Heart left ventricle (tissue), 16 donors: ENCODE measurements around the gene CNTLN. TPM values are rescaled to one million over a fixed set of nuclear protein-coding genes. Genes with fewer than 3 reads are reported as not detected.

Experiments used
- ATAC-seq, 4 donors: fragments of 200-7000 bp; cut with Tn5 transposase; one replicate each; pipeline ENCODE4 v1.9.1; 2020 to 2022; ENCODE audit warnings: moderate library complexity in 4 of 4, mild to moderate bottlenecking in 3 of 4, moderate number of reproducible peaks in 1 of 4
- DNase-seq, 5 donors: peaks; one replicate each; pipeline ENCODE4 v3.0.0-alpha.2; 2020
- H3K27ac ChIP-seq, 12 donors: fragments of 200-600 bp; sonication (generic) in 4 of 12; one replicate each; pipeline versions ENCODE4 v1.5.0 to v1.8.0; 2016 to 2022; ENCODE audit warnings: mild to moderate bottlenecking in 2 of 12
- H3K27me3 ChIP-seq, 9 donors: fragments of 200-600 bp; sonication (generic) in 2 of 9; one replicate each; pipeline versions ENCODE4 v1.5.1 to v1.8.0; 2016 to 2022; ENCODE audit warnings: mild to moderate bottlenecking in 3 of 9
- H3K36me3 ChIP-seq, 9 donors: fragments of 200-600 bp; sonication (generic) in 2 of 9; one replicate each; pipeline versions ENCODE4 v1.5.0 to v1.8.0; 2018 to 2022; ENCODE audit warnings: mild to moderate bottlenecking in 2 of 9
- H3K4me1 ChIP-seq, 12 donors: fragments of 200-600 bp; sonication (generic) in 4 of 12; one replicate each; pipeline versions ENCODE4 v1.5.0 to v1.8.0; 2016 to 2022; ENCODE audit warnings: mild to moderate bottlenecking in 3 of 12
- H3K4me3 ChIP-seq, 12 donors: fragments of 200-600 bp; sonication (generic) in 4 of 12; one replicate each; pipeline versions ENCODE4 v1.5.0 to v1.8.0; 2017 to 2022; ENCODE audit warnings: mild to moderate bottlenecking in 9 of 12, moderate library complexity in 4 of 12
- H3K9me3 ChIP-seq, 12 donors: fragments of 200-600 bp; sonication (generic) in 4 of 12; one replicate each; pipeline versions ENCODE4 v1.5.0 to v1.8.0; 2016 to 2022; ENCODE audit warnings: mild to moderate bottlenecking in 1 of 12
- CTCF ChIP-seq, 12 donors: fragments of 200-600 bp; sonication (generic) in 4 of 12; IDR thresholded peaks; one replicate each; pipeline versions ENCODE4 v1.5.0 to v1.8.0; 2018 to 2022; ENCODE audit warnings: antibody characterized with exemption in 12 of 12, mild to moderate bottlenecking in 5 of 12
- POLR2A ChIP-seq, 2 donors: fragments of 450-650 bp; IDR thresholded peaks; one replicate each; pipeline ENCODE4 v1.6.1; 2017; ENCODE audit warnings: antibody characterized with exemption in 2 of 2, mild to moderate bottlenecking in 2 of 2, moderate library complexity in 2 of 2
- WGBS, 4 donors: extraction: QIAGEN DNeasy Blood & Tissue Kit in 2 of 4; methylation state at CpG; one replicate each; pipeline versions ENCODE4 v1.1.5 to v1.1.7; 2013 to 2018; 5-methylcytosine and 5-hydroxymethylcytosine counted together
- intact Hi-C, 10 donors: fragments of 100-400 bp; cut with DNase I; formaldehyde crosslinking; loops; one replicate each; pipeline versions ENCODE4 v1.11.1 to v1.14.2; 2022
- polyA plus RNA-seq, 2 donors: library from polyadenylated mRNA; stranded (reverse); fragments of 200-250 nt; gene quantifications; one replicate each; pipeline ENCODE4 v1.2.3, GENCODE V29; 2013
- total RNA-seq, 9 donors: library from RNA; depleted of rRNA in 2 of 9; stranded (reverse); fragments of >200 nt in 2 of 9; fragmentation: NEBNext Ultra II Directional in 3 of 9; extraction: Animal tissue kit (Norgen Biotek cat#: 25700) in 3 of 9; gene quantifications; one replicate each; pipeline versions ENCODE4 v1.1.0 to v1.2.4, GENCODE V29; 2016 to 2023
- donor health status: ischemic (EF 13 %, LVEDD 7.1; RV severe dilation, severe dysfunction).
- donor health status: healthy with polysubstance abuse.
- donor health status: DM: no; HTN: yes; CAD: no.
- donor health status: DM: no; HTN: no; CAD: no.
- donor health status: ischemic (EF 25% LVEDD 6.9; RV normal size, moderate dysfunction).
- donor health status: ischemic (EF 25% LVEDD 5.7; RV mildly dilated, moderate dysfunction).
- donor health status: healthy.
- donor health status: DM: yes; HTN: yes; CAD: no.
- donor health status: ischemic (EF 35%, LVEDD 5.7; RV mildly dilated, moderate dysfunction).
- donor health status: nonischemic (EF 11% LVEDD 7.7; RV severe dilation, severe dysfunction).
- donor health status: DM: yes; HTN: yes; CAD: no.
- donor health status: PGD.
- donor health status: ischemic (EF 29% LVEDD 5.4; RV normal size, mild dysfunction).
- donor health status: nonischemic (EF 23%, LVEDD 6.1; RV moderate dilation, normal function).

The CNTLN gene
- total and polyA plus RNA-seq, 11 donors: 1.3 to 6.1 (median 2.7) TPM

- DNase-seq: no peak
- WGBS, 4 donors: 42 to 46% (median 45%) methylated on average over 10 of the region's 10 CpGs
- Histone ChIP-seq H3K36me3 (no peaks in the 10 kb centered on the region), H3K9me3 (no peaks in the 10 kb centered on the region), H3K4me1 (peaks cover 0 to 3% (median 0%) of the 10 kb centered on the region in 12 donors), H3K4me3 (no peak overlapping the region), H3K27me3 (no peaks in the 10 kb centered on the region), H3K27ac (no peak overlapping the region)
- intact Hi-C loops: loop anchor here (1.0 to 10.0 kb wide), 9 partner anchors 263 to 1926 kb away; no protein-coding TSS in a partner anchor
- no peak for ATAC-seq
- TF ChIP-seq CTCF (IDR thresholded peaks at IDR 0.05): peak; percentile 37 to 73 (median 58)
- no peak for TF ChIP-seq POLR2A (IDR thresholded peaks at IDR 0.05)
Measured at GRCh38 chr9:17531642-17532254, 396.9 kb downstream of the CNTLN start.

GRCh38 chr9:17532461-17532860 lies 397.6 kb downstream of the CNTLN start:
- TF ChIP-seq CTCF (IDR thresholded peaks at IDR 0.05): no peak
- TF ChIP-seq POLR2A (IDR thresholded peaks at IDR 0.05): no peak
- H3K27ac ChIP-seq: no peak overlapping the region
- DNase-seq (no peak), ATAC-seq (peak in 1 of 4 donors; percentile 24)
- no peak overlapping the region for H3K4me3 ChIP-seq
- H3K4me1 ChIP-seq: peaks cover 0 to 3% (median 0%) of the 10 kb centered on the region in 12 donors
- WGBS, 4 donors: 80 to 90% (median 82%) methylated on average over 6 of the region's 6 CpGs
- H3K36me3 ChIP-seq: no peaks in the 10 kb centered on the region
- no peaks in the 10 kb centered on the region for H3K9me3 ChIP-seq
- H3K27me3 ChIP-seq: no peaks in the 10 kb centered on the region
- intact Hi-C loops: loop anchor here in 7 of 10 donors (2.0 to 10.0 kb wide), 5 partner anchors 262 to 1925 kb away; no protein-coding TSS in a partner anchor

- H3K4me1 ChIP-seq: peaks cover 0 to 3% (median 0%) of the 10 kb centered on the region in 12 donors
- H3K4me3 ChIP-seq: no peak overlapping the region
- intact Hi-C loops: loop anchor here in 1 of 10 donors (10.0 kb wide), 1 partner anchor 260 kb away; no protein-coding TSS in a partner anchor
- no peaks in the 10 kb centered on the region for H3K27me3 ChIP-seq
- WGBS, 4 donors: 76 to 83% (median 79%) methylated on average over 3 of the region's 3 CpGs
- no peak for TF ChIP-seq CTCF (IDR thresholded peaks at IDR 0.05)
- TF ChIP-seq POLR2A (IDR thresholded peaks at IDR 0.05): no peak
- ATAC-seq: no peak
- DNase-seq: no peak
- H3K36me3 ChIP-seq: no peaks in the 10 kb centered on the region
- no peak overlapping the region for H3K27ac ChIP-seq
- no peaks in the 10 kb centered on the region for H3K9me3 ChIP-seq
Measured at GRCh38 chr9:17535176-17535575, 400.3 kb downstream of the CNTLN start.

GRCh38 chr9:17536027-17536426 lies 401.2 kb downstream of the CNTLN start:
- TF ChIP-seq CTCF (IDR thresholded peaks at IDR 0.05): no peak
- TF ChIP-seq POLR2A (IDR thresholded peaks at IDR 0.05): no peak
- 88 to 91% (median 90%) methylated on average over 7 of the region's 7 CpGs for WGBS, 4 donors
- Histone ChIP-seq H3K4me1 (peaks cover 0 to 3% (median 0%) of the 10 kb centered on the region in 12 donors), H3K27me3 (no peaks in the 10 kb centered on the region), H3K36me3 (no peaks in the 10 kb centered on the region), H3K9me3 (no peaks in the 10 kb centered on the region), H3K4me3 (no peak overlapping the region), H3K27ac (no peak overlapping the region)
- no peak for ATAC-seq
- no peak for DNase-seq
- intact Hi-C loops: loop anchor here in 1 of 10 donors (10.0 kb wide), 1 partner anchor 259 kb away; no protein-coding TSS in a partner anchor
